Omental fat pad (tissue), 4 donors: ENCODE results near the gene FAM209A. TPM values are rescaled to one million over a fixed set of nuclear protein-coding genes. Genes with fewer than 3 reads are reported as not detected.

Experiments
- ATAC-seq: fragments of 150-250 bp; one replicate; pipeline ENCODE4 v1.9.1; 2016; ENCODE audit warnings: mild to moderate bottlenecking, moderate library complexity; ENCODE audit not compliant: low FRiP score
- DNase-seq: peaks from one replicate; pipeline ENCODE4 v3.0.0-alpha.2; 2019; ENCODE audit warnings: low spot score
- CTCF ChIP-seq, 3 donors: fragments of 450-650 bp; IDR thresholded peaks; one replicate each; pipeline ENCODE4 v1.5.1; 2016 to 2017; ENCODE audit warnings: antibody characterized with exemption in 3 of 3, mild to moderate bottlenecking in 3 of 3, moderate library complexity in 2 of 3
- total RNA-seq, 4 donors: library from RNA; depleted of rRNA; stranded (reverse); fragments of >200 nt; gene quantifications; one replicate each; pipeline ENCODE4 v1.1.0, GENCODE V29; 2016

Gene FAM209A
- total RNA-seq, 4 donors from 2014 or later = not detected

- ATAC-seq (no peak), DNase-seq (no peak)
- no peak for TF ChIP-seq CTCF (IDR thresholded peaks at IDR 0.05)
Measured at GRCh38 chr20:56506103-56506502, 18.4 kb upstream of the FAM209A start.

GRCh38 chr20:56511926-56512325, 12.6 kb upstream of the FAM209A start:
- DNase-seq (no peak), ATAC-seq (no peak)
- TF ChIP-seq CTCF (IDR thresholded peaks at IDR 0.05) = no peak

GRCh38 chr20:56513161-56514150, 11.1 kb upstream of the FAM209A start:
- no peak for ATAC-seq

GRCh38 chr20:56516631-56517030, 7.9 kb upstream of the FAM209A start:
- ATAC-seq = no peak
- no peak for TF ChIP-seq CTCF (IDR thresholded peaks at IDR 0.05)
- DNase-seq = no peak

More at GRCh38 chr20:56513161-56514150, 11.1 kb upstream of the FAM209A start:
- no peak for DNase-seq
- TF ChIP-seq CTCF (IDR thresholded peaks at IDR 0.05) = no peak

- TF ChIP-seq CTCF (IDR thresholded peaks at IDR 0.05) = no peak
- DNase-seq (no peak), ATAC-seq (no peak)
Measured at GRCh38 chr20:56517211-56517610, 7.3 kb upstream of the FAM209A start.

GRCh38 chr20:56517641-56518040, 6.9 kb upstream of the FAM209A start:
- TF ChIP-seq CTCF (IDR thresholded peaks at IDR 0.05) = no peak
- DNase-seq (no peak), ATAC-seq (no peak)

GRCh38 chr20:56518126-56518525, 6.4 kb upstream of the FAM209A start:
- DNase-seq (no peak), ATAC-seq (no peak)
- TF ChIP-seq CTCF (IDR thresholded peaks at IDR 0.05) = no peak
